Stimulated activated CD8-positive, alpha-beta memory T cell treated with anti-CD3 and anti-CD28 coated beads, Interleukin-15, amount 100 ng/mL, for 48 hours (primary cell): ENCODE data around the gene GPHB5.
"Not testable (repeated sequence)": the region's sequence is repeated elsewhere in the genome, so short reads cannot be mapped to it uniquely, and the experiment has no call there.

ENCODE experiments used
- DNase-seq, 2 donors: peaks; one replicate each; pipeline ENCODE4 v3.0.0-alpha.2; 2020; ENCODE audit warnings: low read depth in 2 of 2

Gene GPHB5, protein sequence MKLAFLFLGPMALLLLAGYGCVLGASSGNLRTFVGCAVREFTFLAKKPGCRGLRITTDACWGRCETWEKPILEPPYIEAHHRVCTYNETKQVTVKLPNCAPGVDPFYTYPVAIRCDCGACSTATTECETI

GRCh38 chr14:63318835-63319234, at the start of gene GPHB5:
GPHB5 (minus strand) TSS chr14:63318935; CDS start chr14:63317849, 1,086 bp downstream.
- DNase-seq = no peak

- no peak for DNase-seq
Measured at GRCh38 chr14:63367742-63368364, 49.1 kb upstream of the GPHB5 start.

GRCh38 chr14:63362389-63362819, 43.7 kb upstream of the GPHB5 start:
- DNase-seq = no peak

GRCh38 chr14:63361790-63362189, 43.1 kb upstream of the GPHB5 start:
- DNase-seq = no peak

DNA sequence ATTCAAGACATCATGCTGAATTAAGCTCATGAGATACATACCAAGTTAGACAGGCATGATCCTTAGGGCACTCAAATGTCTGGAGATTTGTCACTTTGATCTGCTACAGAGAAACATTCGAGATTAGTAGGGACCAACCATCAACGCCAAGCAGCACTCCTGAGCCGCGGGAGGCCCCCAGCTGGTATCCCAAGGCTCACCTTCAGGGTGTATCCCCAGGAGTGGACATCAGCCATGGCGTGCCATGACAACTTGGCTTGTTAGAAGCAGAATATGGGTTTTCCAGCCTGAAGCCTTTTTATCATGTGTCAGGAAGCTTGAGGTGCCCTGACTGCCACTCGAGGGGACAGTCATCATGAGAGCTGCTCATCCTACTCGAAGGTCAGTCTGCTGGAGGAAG, 39.1 kb upstream of the GPHB5 start:
- no peak for DNase-seq

GRCh38 chr14:63345826-63346225, 27.1 kb upstream of the GPHB5 start:
- no peak for DNase-seq

GRCh38 chr14:63344336-63344735, 25.6 kb upstream of the GPHB5 start:
- no peak for DNase-seq

DNA sequence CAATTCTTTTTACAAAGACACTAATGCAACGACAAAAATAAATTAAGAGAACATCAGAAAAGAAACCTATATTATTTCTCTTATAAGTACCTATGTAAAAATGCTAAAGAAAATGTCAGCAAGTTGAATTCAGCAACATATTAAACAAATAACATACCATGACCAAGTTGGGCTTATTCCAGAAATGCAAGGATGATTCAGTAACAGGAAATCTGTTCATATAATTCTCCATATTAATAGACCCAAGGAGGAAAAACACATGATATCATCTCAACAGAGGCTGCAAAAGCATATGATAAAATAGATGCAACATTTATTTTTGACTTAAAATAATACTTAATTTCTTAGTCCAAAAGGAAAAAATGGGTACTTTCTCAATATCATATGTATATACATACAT, 25.1 kb upstream of the GPHB5 start:
- no peak for DNase-seq

DNA sequence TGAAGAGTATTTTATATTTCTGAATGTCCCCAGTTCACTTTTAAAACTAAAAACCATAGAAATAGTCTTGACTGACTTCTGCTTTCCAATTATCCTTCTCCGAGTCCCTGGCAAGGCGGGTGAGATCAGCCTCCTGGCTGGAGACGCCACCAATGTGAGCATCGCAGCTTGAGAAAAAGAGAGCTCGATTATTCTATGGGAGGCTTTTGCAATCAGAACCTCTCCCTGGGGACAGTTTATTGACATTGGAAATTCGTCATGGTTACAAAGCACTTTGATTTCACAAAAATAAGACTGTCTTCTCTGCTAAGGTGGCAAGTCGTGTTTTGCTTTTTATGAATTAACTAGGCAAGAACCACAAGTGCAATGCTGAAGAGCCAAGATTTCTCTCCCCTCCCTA, 23.6 kb upstream of the GPHB5 start:
- no peak for DNase-seq

DNA sequence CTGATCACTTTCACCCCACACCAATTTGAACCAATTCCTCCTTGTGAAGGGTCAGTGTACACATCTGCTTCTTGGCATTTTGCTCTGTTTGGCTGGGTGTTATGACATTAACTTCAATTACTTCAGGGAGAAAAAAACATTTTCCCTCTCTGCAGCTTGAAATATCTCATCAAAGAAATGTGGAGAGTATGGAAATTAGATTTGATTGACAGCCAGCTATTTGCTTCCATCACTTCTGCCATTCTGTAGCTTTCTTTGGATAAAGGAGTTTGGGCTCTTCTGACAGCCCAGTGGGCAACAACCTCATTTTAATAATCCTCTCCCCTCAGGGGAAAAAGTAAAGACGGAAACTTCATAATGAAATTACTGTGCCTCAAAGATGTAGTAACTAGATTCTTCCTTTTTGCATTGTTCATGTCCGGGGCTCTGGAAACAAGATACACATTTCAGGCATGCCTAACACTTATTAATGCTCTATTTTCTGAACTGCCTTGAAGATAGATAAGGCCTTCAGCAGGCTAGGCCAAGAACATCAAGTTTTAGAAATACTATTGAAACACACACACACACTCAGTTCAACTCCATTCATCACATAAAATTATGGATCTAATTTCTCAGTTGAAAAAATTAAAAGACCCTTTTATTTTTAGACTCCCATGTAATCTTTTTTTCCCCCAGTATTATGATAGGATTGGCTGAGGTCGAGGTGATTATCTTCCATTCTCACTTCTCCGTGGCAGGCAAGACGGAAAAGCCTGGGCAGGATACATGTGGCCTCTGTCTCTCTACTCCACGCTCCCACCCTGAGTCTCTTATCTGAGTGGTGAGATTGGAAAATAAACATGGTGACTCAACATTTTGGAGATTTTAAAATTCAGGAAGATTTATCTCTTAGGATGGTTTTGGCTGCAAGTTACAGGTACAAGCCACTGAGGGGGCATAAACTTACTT, 10.3 kb upstream of the GPHB5 start:
- no peak for DNase-seq

DNA sequence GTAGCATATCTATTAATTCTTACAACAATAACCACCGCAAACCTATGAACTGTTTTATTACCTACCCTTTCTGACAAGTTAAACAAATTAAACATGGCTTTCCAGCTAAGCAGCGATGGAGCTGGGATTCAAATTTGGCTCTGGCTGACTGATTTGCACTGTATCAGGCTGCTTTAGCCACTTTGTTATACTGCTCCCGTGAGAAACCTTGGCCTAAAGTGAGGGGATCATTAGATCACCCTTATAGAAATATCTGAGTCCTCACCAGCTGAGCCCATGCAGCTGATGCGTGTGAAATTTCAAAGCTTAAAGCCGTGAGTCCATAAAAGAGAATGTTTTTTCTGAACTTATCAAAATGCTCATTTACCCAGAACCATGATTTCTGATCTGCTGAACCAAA, 8.1 kb upstream of the GPHB5 start:
- no peak for DNase-seq

- DNase-seq = no peak
Measured at GRCh38 chr14:63322897-63323573, 4.3 kb upstream of the GPHB5 start.

DNA sequence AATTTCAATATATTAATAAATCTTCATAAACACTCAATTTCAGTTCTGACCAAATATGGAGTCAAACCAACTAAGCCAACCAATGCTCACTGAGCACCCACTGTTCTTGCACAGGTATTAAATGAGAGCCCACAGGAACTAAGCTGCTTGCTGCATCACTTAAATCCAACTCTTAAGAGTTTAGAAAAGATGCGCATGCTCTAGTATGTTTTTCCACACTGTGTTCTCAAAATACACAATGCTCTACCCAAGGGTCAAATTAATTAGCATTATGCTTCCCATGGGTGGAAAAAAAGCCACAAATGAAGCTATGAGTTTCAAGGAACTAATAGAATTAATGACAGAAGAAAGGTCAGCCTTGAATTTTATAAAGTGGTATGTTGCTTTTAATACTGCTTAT, 3.7 kb upstream of the GPHB5 start:
- no peak for DNase-seq

DNA sequence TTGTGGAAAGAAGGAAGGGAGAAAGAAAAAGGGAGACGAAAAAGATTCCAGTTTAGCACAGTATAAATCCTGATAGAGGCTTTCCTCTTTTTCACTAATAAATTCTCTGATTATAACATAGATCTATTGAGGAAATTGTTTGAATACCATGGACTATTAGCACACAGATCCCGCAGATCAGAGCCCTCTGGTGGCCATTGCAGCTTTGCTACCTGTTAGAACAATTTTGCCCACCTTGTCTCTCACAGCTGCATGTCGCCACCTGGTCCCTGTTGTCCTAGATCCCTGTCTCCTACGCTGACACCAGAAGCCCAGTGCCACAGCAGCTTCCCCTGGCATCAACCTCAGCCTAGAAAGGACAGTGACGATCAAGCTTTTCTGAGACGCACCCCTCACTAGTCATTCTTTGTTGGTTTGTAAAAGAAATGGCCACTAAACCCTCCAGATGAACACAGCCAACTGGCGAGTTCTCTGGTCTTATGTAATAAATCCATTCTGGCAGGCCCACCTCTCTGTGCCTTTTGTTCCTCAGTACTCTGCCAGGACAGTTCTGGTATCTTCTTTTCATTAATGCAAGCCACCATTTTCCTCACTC, 9.9 kb downstream of the GPHB5 start:
- DNase-seq = no peak

GRCh38 chr14:63304429-63304828, 14.3 kb downstream of the GPHB5 start:
- not testable (repeated sequence) for DNase-seq

- DNase-seq = no peak
Measured at GRCh38 chr14:63301891-63302534, 16.7 kb downstream of the GPHB5 start.

- no peak for DNase-seq
Measured at GRCh38 chr14:63300854-63301253, 17.9 kb downstream of the GPHB5 start.

DNA sequence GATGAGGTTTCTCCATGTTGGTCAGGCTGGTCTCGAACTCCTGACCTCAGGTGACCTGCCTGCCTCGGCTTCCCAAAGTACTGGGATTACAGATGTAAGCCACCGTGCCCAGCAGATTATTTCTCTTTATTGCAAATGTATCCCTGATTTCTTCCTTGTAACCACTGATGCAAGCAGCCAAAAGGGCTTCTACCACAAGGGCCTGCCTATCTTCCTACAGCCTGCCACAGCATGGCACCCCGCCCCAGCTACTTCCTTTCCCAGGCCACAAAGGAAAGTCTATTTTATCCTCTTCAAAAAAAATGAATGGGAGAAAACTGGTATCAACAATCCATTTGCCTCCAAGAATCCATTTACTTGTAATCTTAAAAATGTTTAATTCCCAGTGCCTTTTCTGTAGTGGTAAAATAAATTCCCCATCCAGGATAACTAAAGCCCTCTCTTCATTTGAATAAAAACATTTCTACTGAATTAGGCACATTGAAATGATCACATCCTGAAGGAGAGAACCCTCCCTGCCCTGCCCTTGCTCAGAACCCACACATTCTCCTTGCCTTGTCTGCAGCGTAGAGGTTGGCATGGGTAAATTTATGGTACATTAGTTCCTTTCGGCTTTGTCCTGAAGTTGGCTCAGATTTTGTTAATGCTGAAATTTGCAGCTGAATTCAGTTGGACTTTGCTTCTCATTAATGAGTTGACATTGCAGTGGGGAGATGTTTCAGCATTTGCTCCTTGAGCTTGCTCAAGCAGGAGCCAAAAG, 19.2 kb downstream of the GPHB5 start:
- no peak for DNase-seq

DNA sequence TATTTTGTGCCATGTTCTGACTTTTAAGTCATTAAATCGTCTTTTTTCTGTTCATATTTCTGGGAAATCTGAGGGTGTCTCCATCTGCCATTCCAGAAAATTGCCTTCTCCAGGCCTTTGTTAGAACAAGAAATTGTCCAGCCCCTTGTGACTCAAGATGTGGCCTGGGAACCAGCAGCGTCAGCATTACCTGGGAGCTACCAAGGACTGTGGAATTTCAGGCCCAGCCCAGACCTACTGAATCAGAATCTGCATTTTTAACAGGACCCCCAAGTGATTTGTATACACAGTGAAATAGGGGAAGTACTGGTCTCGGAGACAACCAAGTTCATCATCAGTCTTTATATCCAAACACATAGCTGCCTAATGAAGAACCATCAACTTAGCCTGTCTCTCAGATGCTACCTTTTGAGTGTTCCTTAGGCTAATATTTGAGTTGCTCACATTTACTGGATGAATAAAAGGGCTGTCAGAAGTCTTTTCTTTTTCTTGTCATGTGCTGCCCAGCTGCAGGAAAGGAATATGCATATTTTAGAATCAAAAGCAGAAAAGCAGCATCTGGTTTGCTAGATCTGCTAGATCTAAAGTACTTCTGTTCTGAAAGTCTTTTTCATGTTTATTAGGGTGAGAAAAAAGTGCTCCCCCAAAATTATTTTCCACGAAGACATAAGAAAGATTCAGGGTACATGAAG, 21.2 kb downstream of the GPHB5 start:
- no peak for DNase-seq

GRCh38 chr14:63296060-63296563, 22.6 kb downstream of the GPHB5 start:
- no peak for DNase-seq
